ENCODE data around the gene INPP5A.

INPP5A gene

DNA sequence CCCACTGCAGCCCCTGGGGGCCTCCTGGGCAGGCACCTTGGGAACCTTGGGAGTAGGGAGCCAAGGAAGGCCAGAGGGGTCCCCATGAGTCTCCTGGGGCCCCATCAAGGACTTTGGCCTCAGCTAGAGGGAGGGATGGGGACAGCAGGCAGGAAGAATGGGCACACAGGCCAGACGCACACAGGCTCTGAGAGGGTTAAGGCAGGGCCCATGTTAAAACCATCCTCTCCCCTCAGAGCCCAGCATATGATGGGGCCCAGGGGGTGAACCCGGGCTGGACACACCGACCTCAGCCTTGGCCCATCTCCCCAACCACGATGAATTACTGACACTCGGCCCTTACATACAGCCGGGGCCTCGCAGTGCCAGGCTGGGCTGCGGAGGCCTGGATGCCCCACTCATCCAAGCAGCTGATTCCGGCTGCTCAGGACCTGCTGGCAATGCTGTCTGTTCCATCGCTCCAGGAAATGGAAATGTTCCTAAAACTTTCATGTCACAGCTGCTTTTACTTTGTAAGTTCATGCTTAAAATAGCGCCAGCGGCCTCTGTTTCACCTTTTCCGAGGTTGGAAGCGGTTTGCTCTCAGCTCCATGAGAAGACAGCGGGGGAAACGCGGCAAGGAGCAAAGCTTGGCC is 17.3 kb upstream of the INPP5A start:
- Histone ChIP-seq H3K9ac (ENCODE audit: low read depth in 1 of 2, low read length in 2 of 2) (no peak overlapping the region), H3K27ac (ENCODE audit: low read depth in 2 of 2, low read length in 2 of 2) (peak overlapping the region; percentile 32 to 43)

DNA sequence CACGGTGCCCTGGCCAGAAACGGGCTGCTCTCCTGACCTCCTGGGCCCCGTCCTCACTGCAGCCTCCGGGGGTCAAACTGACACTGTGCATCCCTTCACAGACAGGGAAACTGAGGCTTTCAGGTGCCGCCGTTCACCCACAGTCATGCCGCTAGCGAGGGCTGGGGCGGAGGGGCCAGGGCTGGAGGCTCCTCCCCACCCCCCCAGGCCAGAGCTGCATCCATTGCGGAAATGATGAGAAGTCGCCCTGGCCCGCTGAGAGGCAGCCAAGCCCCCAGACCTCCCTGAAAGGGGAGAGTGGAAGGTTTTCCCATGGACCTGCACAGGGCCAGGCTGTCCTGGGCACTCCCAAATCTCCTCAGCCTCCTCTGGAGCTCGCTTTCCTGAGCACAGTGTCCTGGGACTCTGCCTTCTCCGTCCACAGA is 16.5 kb upstream of the INPP5A start:
- Histone ChIP-seq H3K9me3 (ENCODE audit: control insufficient read depth in 2 of 2, low read length in 2 of 2) (no peaks in the 10 kb centered on the region), H3K4me1 (ENCODE audit: control insufficient read depth in 2 of 2, insufficient read depth in 2 of 2, low read length in 2 of 2) (peaks cover 32% of the 10 kb centered on the region in 2 donors), H3K4me3 (ENCODE audit: low read length in 2 of 2) (no peak overlapping the region), H3K9ac (ENCODE audit: low read depth in 1 of 2, low read length in 2 of 2) (no peak overlapping the region), H3K27me3 (ENCODE audit: control insufficient read depth in 2 of 2, insufficient read depth in 2 of 2, low read length in 2 of 2) (peaks cover 0 to 2% of the 10 kb centered on the region in 2 donors), H3K36me3 (ENCODE audit: control insufficient read depth in 2 of 2, insufficient read depth in 2 of 2, low read length in 2 of 2) (no peaks in the 10 kb centered on the region), H3K27ac (ENCODE audit: low read depth in 2 of 2, low read length in 2 of 2) (peak overlapping the region in 1 of 2 donors; percentile 32)

More for the DNA sequence above, 17.3 kb upstream of the INPP5A start:
- Histone ChIP-seq H3K36me3 (ENCODE audit: control insufficient read depth in 2 of 2, insufficient read depth in 2 of 2, low read length in 2 of 2) (no peaks in the 10 kb centered on the region), H3K27me3 (ENCODE audit: control insufficient read depth in 2 of 2, insufficient read depth in 2 of 2, low read length in 2 of 2) (peaks cover 0 to 2% of the 10 kb centered on the region in 2 donors), H3K9me3 (ENCODE audit: control insufficient read depth in 2 of 2, low read length in 2 of 2) (no peaks in the 10 kb centered on the region), H3K4me3 (ENCODE audit: low read length in 2 of 2) (no peak overlapping the region), H3K4me1 (ENCODE audit: control insufficient read depth in 2 of 2, insufficient read depth in 2 of 2, low read length in 2 of 2) (peaks cover 32% of the 10 kb centered on the region in 2 donors)

DNA sequence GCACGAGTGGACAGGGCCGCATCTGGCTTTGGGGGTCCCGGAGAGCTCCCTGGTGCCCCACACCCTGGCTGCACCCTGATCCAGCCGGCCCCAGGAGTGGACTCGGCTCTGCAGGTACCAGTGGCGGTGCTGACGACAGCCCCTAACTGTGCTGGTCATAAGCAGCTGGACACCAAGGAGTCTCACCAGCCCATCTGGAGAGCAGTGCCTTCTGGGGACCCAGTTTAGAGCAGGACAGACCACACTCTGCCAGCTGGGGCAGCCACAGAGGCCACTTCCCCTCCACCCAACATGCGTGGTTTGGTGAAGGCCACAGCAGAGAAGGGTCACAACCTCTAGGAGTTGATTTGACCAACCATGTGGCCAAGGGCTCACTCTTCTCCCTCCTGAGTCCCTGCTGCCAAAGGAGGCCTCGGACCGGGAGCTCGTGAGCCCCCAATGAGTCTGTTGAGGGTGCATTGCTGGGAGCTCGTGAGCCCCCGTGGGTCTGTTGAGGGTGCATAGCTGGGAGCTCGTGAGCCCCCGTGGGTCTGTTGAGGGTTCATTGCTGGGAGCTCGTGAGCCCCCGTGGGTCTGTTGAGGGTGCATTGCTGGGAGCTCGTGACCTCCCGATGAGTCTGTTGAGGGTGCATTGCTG is 16.0 kb upstream of the INPP5A start:
- H3K9ac ChIP-seq (ENCODE audit: low read depth in 1 of 2, low read length in 2 of 2) = no peak overlapping the region
- H3K4me1 ChIP-seq (ENCODE audit: control insufficient read depth in 2 of 2, insufficient read depth in 2 of 2, low read length in 2 of 2) = peaks cover 28 to 30% of the 10 kb centered on the region in 2 donors
- H3K27ac ChIP-seq (ENCODE audit: low read depth in 2 of 2, low read length in 2 of 2) = no peak overlapping the region
- H3K9me3 ChIP-seq (ENCODE audit: control insufficient read depth in 2 of 2, low read length in 2 of 2) = no peaks in the 10 kb centered on the region
- H3K36me3 ChIP-seq (ENCODE audit: control insufficient read depth in 2 of 2, insufficient read depth in 2 of 2, low read length in 2 of 2) = no peaks in the 10 kb centered on the region
- peaks cover 0 to 2% of the 10 kb centered on the region in 2 donors for H3K27me3 ChIP-seq (ENCODE audit: control insufficient read depth in 2 of 2, insufficient read depth in 2 of 2, low read length in 2 of 2)
- no peak overlapping the region for H3K4me3 ChIP-seq (ENCODE audit: low read length in 2 of 2)

GRCh38 chr10:132522521-132523411 is 14.8 kb upstream of the INPP5A start:
- Histone ChIP-seq H3K9me3 (ENCODE audit: control insufficient read depth in 2 of 2, low read length in 2 of 2) (no peaks in the 10 kb centered on the region), H3K27ac (ENCODE audit: low read depth in 2 of 2, low read length in 2 of 2) (no peak overlapping the region), H3K4me3 (ENCODE audit: low read length in 2 of 2) (no peak overlapping the region)

GRCh38 chr10:132523561-132524442 is 13.8 kb upstream of the INPP5A start:
- Histone ChIP-seq H3K4me3 (ENCODE audit: low read length in 2 of 2) (no peak overlapping the region), H3K4me1 (ENCODE audit: control insufficient read depth in 2 of 2, insufficient read depth in 2 of 2, low read length in 2 of 2) (peaks cover 8 to 9% of the 10 kb centered on the region in 2 donors), H3K27ac (ENCODE audit: low read depth in 2 of 2, low read length in 2 of 2) (no peak overlapping the region), H3K36me3 (ENCODE audit: control insufficient read depth in 2 of 2, insufficient read depth in 2 of 2, low read length in 2 of 2) (no peaks in the 10 kb centered on the region), H3K9ac (ENCODE audit: low read depth in 1 of 2, low read length in 2 of 2) (no peak overlapping the region), H3K27me3 (ENCODE audit: control insufficient read depth in 2 of 2, insufficient read depth in 2 of 2, low read length in 2 of 2) (peaks cover 4 to 10% of the 10 kb centered on the region in 2 donors), H3K9me3 (ENCODE audit: control insufficient read depth in 2 of 2, low read length in 2 of 2) (no peaks in the 10 kb centered on the region)

More at GRCh38 chr10:132522521-132523411, 14.8 kb upstream of the INPP5A start:
- Histone ChIP-seq H3K4me1 (ENCODE audit: control insufficient read depth in 2 of 2, insufficient read depth in 2 of 2, low read length in 2 of 2) (peaks cover 16 to 18% of the 10 kb centered on the region in 2 donors), H3K36me3 (ENCODE audit: control insufficient read depth in 2 of 2, insufficient read depth in 2 of 2, low read length in 2 of 2) (no peaks in the 10 kb centered on the region), H3K27me3 (ENCODE audit: control insufficient read depth in 2 of 2, insufficient read depth in 2 of 2, low read length in 2 of 2) (peaks cover 0 to 6% of the 10 kb centered on the region in 2 donors), H3K9ac (ENCODE audit: low read depth in 1 of 2, low read length in 2 of 2) (no peak overlapping the region)

- Histone ChIP-seq H3K27ac (ENCODE audit: low read depth in 2 of 2, low read length in 2 of 2) (no peak overlapping the region), H3K4me1 (ENCODE audit: control insufficient read depth in 2 of 2, insufficient read depth in 2 of 2, low read length in 2 of 2) (peaks cover 0 to 5% of the 10 kb centered on the region in 2 donors), H3K4me3 (ENCODE audit: low read length in 2 of 2) (no peak overlapping the region), H3K27me3 (ENCODE audit: control insufficient read depth in 2 of 2, insufficient read depth in 2 of 2, low read length in 2 of 2) (peaks cover 7 to 13% of the 10 kb centered on the region in 2 donors), H3K9ac (ENCODE audit: low read depth in 1 of 2, low read length in 2 of 2) (no peak overlapping the region), H3K36me3 (ENCODE audit: control insufficient read depth in 2 of 2, insufficient read depth in 2 of 2, low read length in 2 of 2) (no peaks in the 10 kb centered on the region), H3K9me3 (ENCODE audit: control insufficient read depth in 2 of 2, low read length in 2 of 2) (no peaks in the 10 kb centered on the region)
These were observed 12.9 kb upstream of the INPP5A start for GRCh38 chr10:132524443-132525285.

DNA sequence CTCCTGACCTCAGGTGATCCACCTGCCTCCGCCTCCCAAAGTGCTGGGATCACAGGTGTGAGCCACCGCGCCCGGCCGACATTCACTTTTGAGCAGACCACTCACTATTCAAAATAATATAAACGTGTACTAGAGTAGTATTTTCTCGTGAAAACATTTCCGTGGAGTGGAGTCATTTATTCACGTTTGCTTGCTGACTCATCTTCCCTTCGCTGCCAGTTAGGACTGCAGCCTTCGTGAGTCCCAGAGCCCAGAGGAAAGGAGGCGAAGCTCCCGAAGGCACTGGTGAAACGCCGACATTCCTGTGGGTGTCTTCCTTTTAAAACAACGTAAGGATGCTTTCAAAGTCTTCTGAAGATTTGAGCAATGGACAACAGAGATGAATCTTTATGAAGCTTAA is 10.9 kb upstream of the INPP5A start:
- H3K9ac ChIP-seq (ENCODE audit: low read depth in 1 of 2, low read length in 2 of 2) = no peak overlapping the region
- peaks cover 0 to 2% of the 10 kb centered on the region in 2 donors for H3K4me1 ChIP-seq (ENCODE audit: control insufficient read depth in 2 of 2, insufficient read depth in 2 of 2, low read length in 2 of 2)
- H3K27ac ChIP-seq (ENCODE audit: low read depth in 2 of 2, low read length in 2 of 2) = no peak overlapping the region
- H3K9me3 ChIP-seq (ENCODE audit: control insufficient read depth in 2 of 2, low read length in 2 of 2) = no peaks in the 10 kb centered on the region
- H3K27me3 ChIP-seq (ENCODE audit: control insufficient read depth in 2 of 2, insufficient read depth in 2 of 2, low read length in 2 of 2) = peaks cover 10 to 13% of the 10 kb centered on the region in 2 donors
- no peaks in the 10 kb centered on the region for H3K36me3 ChIP-seq (ENCODE audit: control insufficient read depth in 2 of 2, insufficient read depth in 2 of 2, low read length in 2 of 2)
- no peak overlapping the region for H3K4me3 ChIP-seq (ENCODE audit: low read length in 2 of 2)

GRCh38 chr10:132527339-132528063 is 10.1 kb upstream of the INPP5A start:
- Histone ChIP-seq H3K36me3 (ENCODE audit: control insufficient read depth in 2 of 2, insufficient read depth in 2 of 2, low read length in 2 of 2) (no peaks in the 10 kb centered on the region), H3K27ac (ENCODE audit: low read depth in 2 of 2, low read length in 2 of 2) (no peak overlapping the region), H3K4me1 (ENCODE audit: control insufficient read depth in 2 of 2, insufficient read depth in 2 of 2, low read length in 2 of 2) (peaks cover 0 to 3% of the 10 kb centered on the region in 2 donors), H3K9ac (ENCODE audit: low read depth in 1 of 2, low read length in 2 of 2) (no peak overlapping the region), H3K27me3 (ENCODE audit: control insufficient read depth in 2 of 2, insufficient read depth in 2 of 2, low read length in 2 of 2) (peaks cover 10 to 13% of the 10 kb centered on the region in 2 donors), H3K4me3 (ENCODE audit: low read length in 2 of 2) (no peak overlapping the region), H3K9me3 (ENCODE audit: control insufficient read depth in 2 of 2, low read length in 2 of 2) (no peaks in the 10 kb centered on the region)
